HPDE6-E6E7 (cell line): ENCODE data around the gene CALML5.

Source experiments
- DNase-seq: peaks from one replicate; pipeline ENCODE4 v3.0.0; 2011; ENCODE audit warnings: missing footprints; ENCODE audit errors: extremely low spot score

Gene CALML5

DNA sequence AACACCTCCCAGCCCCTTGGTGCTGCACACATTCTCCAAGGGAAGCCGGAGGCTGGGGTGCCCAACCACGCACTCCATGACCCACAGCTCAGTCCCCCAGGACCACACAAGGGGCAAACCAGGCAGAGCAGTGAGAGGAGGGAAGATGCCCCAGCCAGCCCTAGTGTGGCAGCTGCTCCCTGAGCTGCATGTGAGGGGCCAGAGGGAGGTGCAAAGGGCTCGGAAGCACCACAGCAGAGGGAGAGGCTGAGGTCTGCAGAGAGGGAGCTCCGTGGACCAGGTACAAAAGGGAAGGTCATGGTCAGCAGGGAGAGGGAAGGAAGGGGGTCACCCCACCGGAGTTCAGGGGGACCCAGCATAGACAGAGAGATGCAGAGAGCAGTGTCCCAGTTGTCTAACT, 1.5 kb upstream of the CALML5 start:
- DNase-seq, result no peak

DNA sequence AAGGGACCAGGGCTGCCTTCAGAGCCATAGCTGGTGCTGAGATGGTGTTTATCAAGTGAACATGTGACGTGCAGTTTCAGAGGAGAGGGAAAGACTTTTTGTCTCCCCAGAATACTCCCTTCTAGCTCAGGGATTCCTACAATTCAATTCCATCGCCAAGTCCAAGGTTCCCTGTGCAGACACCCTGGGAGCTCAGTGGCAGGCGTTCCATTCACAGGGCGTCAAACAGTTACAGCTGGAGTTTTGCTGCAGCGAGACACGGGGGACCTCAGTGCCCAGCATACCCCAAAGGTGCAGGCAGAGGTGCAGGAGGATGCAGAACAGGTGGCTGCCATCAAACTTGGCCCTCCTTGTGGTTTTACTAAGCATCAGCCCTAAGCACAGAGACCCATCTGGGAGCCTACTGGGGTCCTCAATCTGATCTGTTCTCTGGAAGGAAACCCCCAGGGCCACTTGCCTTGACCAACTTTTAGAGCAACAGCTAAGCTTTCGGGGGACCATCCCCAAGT, 846 bp upstream of the CALML5 start:
- no peak for DNase-seq

DNA sequence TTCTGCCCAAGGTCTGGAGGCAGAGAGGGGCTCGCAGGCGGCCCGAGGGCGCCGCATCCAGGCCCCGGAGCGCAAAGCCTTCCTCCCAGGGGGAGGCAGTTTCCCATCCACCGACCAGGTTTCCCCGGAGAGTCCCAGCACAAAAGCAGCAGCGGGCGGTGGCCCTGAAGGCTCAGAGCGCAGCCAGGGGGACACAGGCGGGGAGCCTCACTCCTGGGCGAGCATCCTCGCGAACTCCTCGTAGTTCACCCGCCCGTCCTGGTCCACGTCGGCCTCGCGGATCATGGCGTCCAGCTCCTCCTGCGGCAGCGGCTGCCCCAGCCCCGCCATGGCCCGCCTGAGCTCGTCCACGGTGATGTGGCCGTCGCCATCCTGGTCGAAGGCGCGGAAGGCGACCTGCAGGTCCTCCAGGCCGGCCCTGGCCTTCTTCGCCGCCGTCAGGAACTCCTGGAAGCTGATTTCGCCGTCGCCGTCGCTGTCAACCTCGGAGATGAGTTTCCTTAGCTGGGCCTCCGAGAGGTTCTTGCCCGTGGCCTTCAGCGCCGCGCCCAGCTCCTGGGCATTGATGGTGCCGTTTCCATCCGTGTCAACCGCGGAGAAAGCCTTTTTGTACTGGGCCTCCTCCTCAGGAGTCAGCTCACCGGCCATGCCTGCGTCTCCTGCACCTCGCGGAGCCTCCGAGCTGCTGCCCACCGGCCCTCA, 428 bp downstream of the CALML5 start:
- no peak for DNase-seq

DNA sequence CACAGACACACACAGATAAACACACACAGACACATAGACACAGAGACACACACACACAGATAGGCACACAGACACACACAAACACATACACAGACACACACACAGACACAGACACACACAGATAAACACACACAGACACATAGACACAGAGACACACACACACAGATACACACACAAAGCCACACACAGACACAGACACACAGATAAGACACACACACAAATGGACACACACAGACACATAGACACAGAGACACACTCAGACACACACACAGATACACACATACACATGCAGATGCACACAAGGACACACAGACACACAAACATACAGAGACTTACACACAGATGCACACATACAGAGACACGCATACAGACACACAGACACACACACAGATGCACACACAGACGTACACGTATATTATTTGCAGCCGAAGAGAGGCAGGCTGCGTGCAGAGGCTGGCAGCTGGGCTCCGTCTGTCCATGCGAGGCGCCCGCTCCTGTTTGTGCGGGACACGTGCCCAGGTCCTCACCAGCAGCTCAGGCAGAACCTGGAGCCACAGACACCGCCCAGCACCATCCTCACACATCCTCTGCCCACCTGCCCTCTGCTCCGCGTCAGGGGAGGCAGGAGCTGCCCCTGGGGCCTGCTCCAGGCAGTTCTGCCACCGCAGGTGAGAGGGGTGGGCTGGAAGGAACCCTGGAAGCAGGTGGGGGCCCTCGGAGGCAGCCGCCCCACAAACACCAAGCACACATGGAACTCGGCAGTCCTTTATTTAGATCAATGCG, 1.2 kb downstream of the CALML5 start:
- no peak for DNase-seq

DNA sequence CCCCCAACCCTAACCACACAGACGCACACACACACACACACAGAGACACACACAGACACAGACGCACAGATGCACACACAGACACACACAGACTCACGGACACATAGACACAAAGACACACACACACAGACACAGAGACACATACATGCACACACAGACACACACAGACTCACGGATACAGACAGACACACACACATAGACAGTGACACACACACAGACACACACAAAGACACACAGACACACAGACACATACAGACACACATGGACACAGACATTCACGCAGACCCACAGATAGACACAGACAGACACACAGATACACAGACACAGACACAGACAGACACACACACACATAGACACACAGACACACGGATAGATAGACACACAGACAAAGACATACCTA, 2.1 kb downstream of the CALML5 start:
- DNase-seq, result no peak

DNA sequence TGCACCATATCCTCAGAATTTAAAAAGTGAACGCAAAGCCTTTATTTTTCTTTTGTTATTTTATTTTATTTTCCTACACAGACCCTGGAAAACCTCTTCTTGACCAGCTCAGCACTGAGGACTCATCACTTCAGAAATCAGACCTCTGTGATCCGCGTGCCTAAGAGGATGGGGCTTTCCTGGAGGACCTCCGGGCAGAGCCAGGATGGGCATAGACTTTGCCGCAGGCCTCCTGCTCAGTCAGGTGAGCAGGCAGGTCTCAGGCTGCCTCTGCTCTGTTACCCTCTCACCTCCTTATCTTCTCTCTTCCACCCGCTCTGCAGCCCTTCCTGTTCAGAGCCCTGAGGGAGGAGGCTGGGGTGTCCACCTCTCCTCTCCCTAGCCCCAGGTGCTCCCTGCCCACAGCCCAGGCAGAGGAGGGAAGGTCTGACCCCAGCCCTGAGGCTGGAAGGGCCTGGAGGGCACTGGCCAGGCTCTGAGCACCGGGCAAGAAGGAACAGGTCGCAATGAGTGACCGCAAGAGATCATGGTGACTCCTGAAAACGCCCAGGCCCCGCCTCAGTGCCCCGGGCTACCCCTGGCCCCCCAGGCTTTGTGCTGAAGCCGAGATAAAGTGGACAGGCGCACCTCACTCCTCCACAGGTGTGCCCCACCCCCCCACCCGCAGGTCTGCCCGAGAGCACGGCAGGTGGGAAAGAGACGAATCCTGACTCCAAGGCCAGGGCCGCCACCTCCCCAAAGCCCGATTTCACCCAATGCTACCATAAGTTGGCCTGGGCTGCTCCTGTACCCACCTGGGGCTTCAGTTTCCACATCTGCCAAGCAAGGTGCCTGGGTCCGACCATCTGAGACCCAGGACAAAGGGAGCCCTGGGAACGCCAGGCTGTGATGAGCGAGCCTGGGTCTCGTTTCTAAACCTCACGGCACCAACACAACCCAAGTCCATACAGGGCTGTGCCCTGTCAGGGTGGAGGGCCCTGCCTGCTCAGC, 2.8 kb downstream of the CALML5 start:
- DNase-seq, result no peak

DNA sequence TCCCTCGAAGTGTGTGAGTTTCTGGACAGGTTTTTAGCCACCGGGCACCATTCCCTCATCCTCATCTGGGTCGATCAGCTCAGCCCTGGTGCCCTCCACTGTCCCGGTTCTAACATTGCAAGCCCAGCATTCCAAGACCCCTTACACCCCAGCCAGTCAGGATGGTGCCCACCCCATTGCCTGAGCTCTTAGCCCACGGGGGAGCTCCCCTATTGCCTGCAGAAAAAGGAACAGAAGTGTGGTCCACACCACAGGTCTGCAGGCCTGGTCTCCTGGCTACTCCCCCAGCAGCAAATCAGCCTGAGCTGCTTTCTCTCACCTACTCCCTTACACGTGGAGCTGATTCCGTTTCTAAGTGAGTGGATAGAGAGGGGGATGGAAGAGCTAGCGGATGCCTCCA, 4.8 kb downstream of the CALML5 start:
- no peak for DNase-seq

DNA sequence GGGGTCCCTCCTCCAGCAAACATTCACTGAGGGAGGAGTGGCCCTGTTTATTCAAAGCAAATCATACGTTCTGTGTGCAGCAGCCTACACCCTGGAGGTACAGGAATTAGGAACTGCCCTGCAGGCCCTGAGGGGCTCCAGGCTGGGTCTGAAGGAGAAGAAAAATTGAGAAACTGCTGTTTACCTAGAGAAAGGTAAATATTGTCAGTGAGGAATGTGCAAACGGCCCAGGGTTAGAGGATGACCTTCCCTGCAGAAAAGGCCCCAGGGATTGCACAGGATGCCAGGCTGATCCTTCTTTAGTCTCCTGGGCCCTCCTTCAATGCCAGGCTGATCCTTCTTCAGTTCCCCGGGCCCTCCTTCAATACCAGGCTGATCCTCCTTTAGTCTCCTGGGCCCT, 5.7 kb downstream of the CALML5 start:
- no peak for DNase-seq

DNA sequence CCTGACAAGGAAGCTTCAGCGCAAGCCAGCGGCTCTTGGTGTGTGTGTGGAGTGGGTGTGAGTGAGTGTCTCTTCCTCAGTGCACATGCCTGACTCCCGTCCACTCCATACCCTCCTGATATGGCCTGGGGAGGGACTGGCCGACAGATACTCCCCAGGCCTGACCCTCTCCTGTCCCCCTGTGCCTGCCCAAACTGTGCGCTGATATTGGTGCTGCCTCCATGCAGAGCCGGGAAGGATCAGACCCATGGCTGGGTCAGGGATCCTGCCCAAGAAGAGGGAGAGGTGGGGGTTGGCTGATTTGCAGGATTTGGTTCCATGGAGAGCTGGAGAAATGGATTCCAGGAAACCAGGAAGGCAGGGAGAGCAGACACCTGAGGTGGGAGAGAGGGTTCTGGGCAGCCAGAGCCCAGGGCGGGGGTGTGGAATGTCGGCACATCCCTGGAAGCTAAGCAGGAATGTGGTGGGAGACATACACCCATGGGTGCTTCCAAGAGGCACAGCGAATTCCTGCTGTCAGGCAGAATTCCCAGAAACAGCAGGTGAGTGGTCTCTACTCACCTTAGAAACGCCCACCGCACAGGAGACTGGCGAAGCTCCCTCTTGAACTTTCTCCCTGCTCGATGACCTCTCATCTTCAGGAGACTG, 6.3 kb downstream of the CALML5 start:
- DNase-seq, result no peak

DNA sequence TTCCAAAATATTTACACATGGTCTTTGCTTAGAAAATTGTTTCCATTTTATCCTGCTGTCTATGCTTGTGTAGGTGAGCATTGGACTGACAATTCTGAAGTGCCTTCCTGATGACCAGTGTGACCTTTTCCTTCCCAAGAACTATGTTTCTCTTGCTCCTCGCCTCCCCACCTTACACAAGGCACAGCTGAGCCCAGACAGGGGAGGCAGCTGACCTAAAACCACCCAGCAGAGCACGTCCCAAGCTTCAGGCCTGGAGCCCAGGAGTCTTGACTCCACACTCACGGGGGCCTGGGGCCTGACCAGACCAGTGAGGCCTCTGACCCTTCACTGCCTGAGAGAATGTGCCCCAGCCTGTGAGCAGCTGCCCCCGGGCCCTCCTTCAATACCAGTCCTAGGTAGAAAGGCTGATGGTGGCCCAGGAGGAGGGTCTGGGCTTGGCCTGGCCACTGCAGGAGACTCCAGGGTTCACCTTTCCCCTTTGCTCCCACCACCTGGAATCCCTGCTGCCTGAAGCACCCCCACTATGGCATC, 7.0 kb downstream of the CALML5 start:
- no peak for DNase-seq

DNA sequence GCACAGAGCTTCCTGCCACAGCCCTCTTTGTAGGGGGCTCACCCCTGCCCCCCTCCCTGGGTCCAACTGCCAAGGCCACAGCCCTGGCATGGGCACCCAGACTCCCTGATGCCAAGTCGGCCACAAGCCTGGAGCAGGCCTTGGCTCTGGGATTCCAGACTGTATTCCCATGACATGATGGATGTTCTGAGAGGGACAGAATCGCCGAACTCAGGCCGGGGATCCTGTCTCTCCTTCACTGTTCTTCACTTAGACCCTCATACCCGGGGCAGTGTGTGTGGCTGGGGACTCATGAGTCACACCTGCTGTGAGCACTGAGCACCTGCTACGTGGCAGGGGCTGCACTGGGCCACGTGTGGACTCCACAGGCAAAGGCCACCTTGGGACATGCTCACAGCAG, 7.9 kb downstream of the CALML5 start:
- no peak for DNase-seq

DNA sequence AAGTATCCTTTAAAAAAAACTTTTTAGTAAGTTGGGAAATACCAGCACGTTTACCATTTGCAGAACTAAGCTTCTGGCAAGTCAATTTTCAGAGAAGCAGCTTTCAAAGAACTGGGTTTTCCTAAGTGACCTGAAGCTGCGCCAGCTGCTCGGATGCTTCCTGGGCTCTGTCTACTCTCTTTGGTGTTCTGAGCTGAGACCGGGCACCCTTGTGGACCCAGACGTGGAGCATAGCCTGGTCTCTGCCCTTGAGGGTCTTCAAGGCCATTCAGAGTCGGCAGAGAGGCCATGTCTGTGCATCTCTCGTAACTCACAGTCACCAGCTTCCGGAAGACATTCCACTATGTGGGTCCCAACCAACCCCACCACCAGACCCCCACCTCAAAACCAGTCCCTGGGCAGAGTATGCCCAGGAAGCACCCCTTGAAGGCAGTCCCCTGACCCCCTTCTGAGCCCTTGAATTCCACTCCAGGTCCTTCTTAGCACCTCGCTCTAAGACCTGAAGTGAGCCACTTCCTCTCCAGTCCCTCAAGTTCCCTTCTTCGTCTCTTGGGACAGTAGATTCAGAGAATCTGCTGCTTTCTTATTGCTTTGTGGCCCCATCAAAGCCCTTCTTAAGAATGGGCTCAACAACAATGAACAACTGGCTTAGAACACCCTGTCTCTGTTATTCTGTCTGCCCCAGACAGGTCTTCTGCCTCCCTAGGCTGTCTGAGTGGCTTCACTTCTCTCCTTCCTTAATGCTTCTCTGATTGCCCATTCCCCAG, 8.5 kb downstream of the CALML5 start:
- no peak for DNase-seq

DNA sequence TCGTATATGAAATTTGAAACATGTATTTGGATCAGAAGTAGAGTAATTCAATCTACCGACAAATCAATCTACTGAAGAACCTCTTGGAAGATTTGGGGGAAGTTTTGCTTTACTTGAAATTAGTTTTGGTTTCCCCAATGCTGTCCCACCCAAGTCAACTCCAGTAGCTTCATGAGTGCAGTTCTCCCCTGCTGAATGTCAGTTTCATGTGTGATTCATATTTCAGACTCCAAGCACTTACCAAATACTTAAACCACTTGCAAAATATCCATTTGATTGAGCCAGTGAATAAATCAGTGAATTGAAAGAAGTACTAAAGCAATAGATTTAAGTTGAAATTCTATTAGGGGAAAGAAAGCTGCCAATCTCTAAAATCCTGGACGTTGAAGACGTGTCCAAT, 9.3 kb downstream of the CALML5 start:
- no peak for DNase-seq

DNA sequence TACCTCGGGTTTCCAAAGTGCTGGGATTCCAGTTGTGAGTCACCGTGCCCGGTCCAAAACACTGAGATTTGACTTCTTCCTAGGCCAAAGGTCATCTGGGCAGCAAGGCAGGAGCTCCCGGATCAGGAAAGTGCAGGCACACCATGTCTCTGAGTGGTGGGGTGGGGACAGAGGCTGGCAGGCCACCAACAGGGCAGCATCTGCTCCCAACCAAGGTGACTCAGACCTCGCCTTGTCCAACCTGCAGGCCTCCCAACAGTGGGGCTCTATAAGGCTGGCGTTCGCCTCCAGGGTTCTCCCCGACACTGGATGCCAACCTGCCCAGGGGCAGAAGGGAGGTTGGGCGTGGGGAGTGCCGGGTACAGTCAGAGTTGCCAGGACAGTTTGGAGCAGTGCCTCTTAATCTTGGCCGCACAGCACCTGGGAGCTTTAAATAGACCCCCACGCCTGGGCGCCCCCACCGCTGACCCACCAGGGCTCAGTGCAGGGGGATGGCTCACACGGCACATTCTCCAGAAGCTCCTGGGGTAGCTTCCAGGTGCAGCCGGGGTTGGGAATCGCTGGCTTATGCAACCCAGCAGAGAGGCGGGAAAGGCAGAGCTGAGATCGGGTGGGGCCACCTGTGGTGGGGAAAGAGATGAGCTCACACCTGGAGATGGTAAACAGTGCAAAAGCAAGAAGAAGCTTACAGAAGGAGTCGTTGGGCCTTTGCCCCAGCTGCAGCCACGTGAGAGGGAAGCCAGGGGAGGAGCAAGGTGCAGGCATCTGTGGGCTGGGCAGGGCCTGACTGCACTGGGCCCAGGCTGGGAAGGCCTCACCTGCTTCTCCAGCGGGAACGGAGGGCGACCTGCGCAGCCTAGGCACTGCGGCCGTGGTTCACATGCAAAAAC, 10.9 kb downstream of the CALML5 start:
- peak; percentile 54 for DNase-seq

DNA sequence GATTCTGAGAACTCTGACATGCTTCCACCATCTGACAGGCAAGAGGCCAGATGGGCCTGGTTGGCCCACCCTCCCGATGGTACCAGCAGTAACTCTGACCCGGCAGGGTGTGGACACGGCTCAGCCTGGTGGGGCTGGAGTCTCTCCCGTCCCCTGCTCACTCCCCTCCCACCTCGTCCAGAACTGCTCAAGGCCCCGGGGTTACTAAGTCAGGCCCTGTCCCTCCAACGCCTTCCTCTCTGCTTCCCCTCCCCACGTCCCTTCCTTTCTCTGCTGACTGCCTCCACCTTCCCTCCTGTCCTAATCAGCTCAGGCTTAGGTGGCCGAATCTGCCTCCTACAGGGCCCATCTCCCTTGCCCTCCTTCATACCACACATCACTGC, 12.5 kb downstream of the CALML5 start:
- DNase-seq, result no peak

DNA sequence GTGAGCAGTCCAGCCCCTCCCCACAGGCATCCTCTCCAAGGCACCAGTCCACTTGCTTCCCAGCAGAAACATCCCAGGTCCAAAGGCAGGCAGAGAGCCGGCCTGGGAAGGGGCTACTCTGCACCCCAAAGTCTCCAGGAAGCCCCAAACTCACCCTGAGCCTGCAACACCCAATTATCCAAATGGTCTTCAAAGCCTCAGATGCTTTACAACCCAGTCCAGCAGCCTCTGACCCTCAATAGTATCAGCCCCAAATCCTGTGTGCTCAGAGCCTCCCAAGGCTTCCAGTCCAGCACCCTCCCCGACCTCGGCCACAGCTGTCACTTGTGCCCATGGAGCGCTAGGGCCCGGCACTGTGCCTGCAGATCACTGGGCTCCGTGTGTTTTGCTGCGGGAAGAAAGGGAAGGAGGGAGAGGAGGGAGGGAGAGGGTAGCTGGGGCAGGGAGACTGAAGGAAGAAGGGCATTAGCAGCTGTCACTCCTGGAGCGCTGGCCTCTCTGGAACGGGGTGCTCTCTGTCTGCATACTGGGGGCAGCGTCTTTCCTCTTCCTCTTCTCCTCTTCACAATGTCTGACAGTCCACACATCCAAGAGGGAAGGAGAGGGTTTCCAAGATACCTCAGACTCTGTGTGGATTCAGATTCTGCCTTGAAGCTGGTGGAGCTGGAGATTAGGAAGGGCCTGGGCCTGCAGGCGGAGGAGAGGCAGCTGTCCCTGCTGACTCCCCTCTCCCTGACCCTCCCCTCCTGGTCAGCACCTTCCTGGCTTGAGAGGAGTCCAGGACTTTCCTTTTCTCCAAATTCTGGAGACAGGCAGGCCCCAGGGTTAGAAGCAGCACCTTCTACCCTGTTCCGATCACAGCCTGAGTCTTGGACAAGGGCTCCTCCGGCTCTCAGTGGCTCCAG, 13.2 kb downstream of the CALML5 start:
- no peak for DNase-seq

DNA sequence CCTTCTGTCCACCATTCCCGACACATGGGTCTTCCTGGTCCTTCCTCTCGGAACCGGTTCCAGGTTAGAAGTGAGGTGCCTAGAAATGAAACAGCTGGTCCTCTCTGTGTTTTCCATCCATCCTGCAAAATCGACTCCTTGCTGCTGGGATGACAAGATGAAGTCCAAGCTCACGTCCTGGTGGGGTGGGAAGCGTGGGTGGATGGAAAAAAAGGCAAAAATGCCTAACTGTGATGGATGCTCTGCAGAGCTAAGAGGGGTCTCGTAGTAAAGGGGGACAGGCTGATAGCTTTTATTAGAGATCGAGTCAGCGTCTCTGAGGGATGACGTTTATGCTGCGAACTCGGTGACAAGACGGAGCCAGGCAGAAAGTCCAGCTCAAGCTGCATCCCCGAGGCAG, 14.1 kb downstream of the CALML5 start:
- DNase-seq, result no peak

DNA sequence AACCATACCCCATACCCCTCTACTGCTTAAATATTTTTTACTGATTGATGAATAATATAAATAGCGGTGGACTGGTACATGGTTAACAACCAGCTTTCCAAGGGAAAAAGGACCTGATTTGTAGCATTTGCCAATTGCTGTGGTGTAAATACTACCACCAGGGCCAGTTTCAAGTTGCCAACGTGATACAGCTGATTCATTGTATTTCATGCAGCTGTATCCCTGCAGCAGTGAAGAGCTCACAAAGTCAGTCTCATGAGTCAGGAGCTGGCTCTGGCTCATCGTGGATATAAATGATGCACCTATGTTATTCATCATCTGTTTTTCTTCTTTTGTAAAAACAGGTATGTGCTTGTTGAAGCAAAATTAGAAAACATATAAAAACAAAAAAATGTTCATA, 15.2 kb downstream of the CALML5 start:
- peak; percentile 40 for DNase-seq
